PC-3 (cell line): ENCODE data around the gene KIF24. TPM values are rescaled to one million over a fixed set of nuclear protein-coding genes. Genes with fewer than 3 reads are reported as not detected.
"Not testable (repeated sequence)": the region's sequence is repeated elsewhere in the genome, so short reads cannot be mapped to it uniquely, and the experiment has no call there.

Experiments
- ATAC-seq: fragments of 200-7000 bp; cut with Tn5 transposase; 2 replicates; pipeline ENCODE4 v1.9.1; 2020; ENCODE audit warnings: mild to moderate bottlenecking, moderate library complexity
- BruUV-seq: library from RNA; stranded (reverse); fragments of 400-500 nt; replicated peaks from 2 replicates; lab custom pipeline; 2021; lab: Mats Ljungman, UMichigan
- CTCF ChIA-PET: fragments of 300-600 bp; sonication (Branson Sonifier 250); formaldehyde crosslinking; loops from one replicate; lab custom pipeline; 2022; ENCODE audit warnings: antibody characterized with exemption; lab: Charles Lee
- POLR2A ChIA-PET: fragments of 300-600 bp; sonication (Branson Sonifier 250); formaldehyde crosslinking; loops from one replicate; lab custom pipeline; 2022; ENCODE audit warnings: antibody characterized with exemption; ENCODE audit not compliant: unreplicated experiment; lab: Charles Lee
- DNase-seq: peaks from one replicate; pipeline ENCODE4 v3.0.0-alpha.2; 2015
- H2AFZ ChIP-seq: fragments of 300-600 bp; sonication (generic); 2 replicates; pipeline ENCODE4 v1.6.0; 2016; ENCODE audit warnings: antibody characterized with exemption, low read length
- H3F3A ChIP-seq: fragments of 300-600 bp; sonication (generic); one replicate; pipeline ENCODE4 v1.6.0; 2017; ENCODE audit warnings: antibody characterized with exemption, low read length, control low read depth, mild to moderate bottlenecking; ENCODE audit not compliant: unreplicated experiment
- H3K27ac ChIP-seq: fragments of 300-600 bp; sonication (generic); 2 replicates; pipeline ENCODE4 v1.5.1; 2016; ENCODE audit warnings: mild to moderate bottlenecking, low read length
- H3K27me3 ChIP-seq: fragments of 300-600 bp; sonication (generic); 2 replicates; pipeline ENCODE4 v1.6.1; 2016; ENCODE audit warnings: low read length, mixed read lengths
- H3K36me3 ChIP-seq: fragments of 300-600 bp; sonication (generic); 2 replicates; pipeline ENCODE4 v1.6.1; 2016; ENCODE audit warnings: low read depth, mixed run types, low read length, mixed read lengths
- H3K4me1 ChIP-seq: fragments of 300-600 bp; sonication (generic); 2 replicates; pipeline ENCODE4 v1.5.1; 2016; ENCODE audit warnings: low read length; ENCODE audit not compliant: insufficient read depth
- H3K4me2 ChIP-seq: fragments of 300-600 bp; sonication (generic); 2 replicates; pipeline ENCODE4 v1.6.0; 2016; ENCODE audit warnings: low read length
- H3K4me3 ChIP-seq: fragments of 300-600 bp; sonication (generic); 2 replicates; pipeline ENCODE4 v1.5.1; 2016; ENCODE audit warnings: mild to moderate bottlenecking, low read length, mixed read lengths
- H3K79me2 ChIP-seq: fragments of 300-600 bp; sonication (generic); 2 replicates; pipeline ENCODE4 v1.6.1; 2017; ENCODE audit warnings: low read length, mixed read lengths
- H3K9ac ChIP-seq: fragments of 300-600 bp; sonication (generic); 2 replicates; pipeline ENCODE4 v1.6.0; 2016; ENCODE audit warnings: mild to moderate bottlenecking, low read length
- H3K9me2 ChIP-seq: fragments of 300-600 bp; sonication (generic); replicated peaks from 2 replicates; pipeline ENCODE4 v1.6.1; 2016; ENCODE audit warnings: mixed run types, low read length, mixed read lengths
- H3K9me3 ChIP-seq: fragments of 300-600 bp; sonication (generic); 2 replicates; pipeline ENCODE4 v1.6.1; 2016; ENCODE audit warnings: low read length, mixed read lengths
- H4K20me1 ChIP-seq: fragments of 300-600 bp; sonication (generic); 2 replicates; pipeline ENCODE4 v1.6.1; 2016; ENCODE audit warnings: low read length, mixed read lengths
- EZH2 ChIP-seq: fragments of 300-600 bp; sonication (generic); IDR thresholded peaks from one replicate; pipeline ENCODE4 v1.6.1; 2017; ENCODE audit warnings: antibody characterized with exemption, mild to moderate bottlenecking, low read length; ENCODE audit not compliant: unreplicated experiment
- EZH2phosphoT487 ChIP-seq: fragments of 300-600 bp; sonication (generic); IDR thresholded peaks from 2 replicates; pipeline ENCODE4 v1.6.1; 2018; ENCODE audit warnings: mild to moderate bottlenecking, antibody characterized with exemption, low read length, borderline replicate concordance
- intact Hi-C: fragments of 100-400 bp; cut with micrococcal nuclease; formaldehyde crosslinking; loops from 2 replicates; pipeline ENCODE4 v1.9.0; 2023
- total RNA-seq: library from RNA; depleted of rRNA; stranded (reverse); fragments of >200 nt; gene quantifications from 2 replicates; pipeline ENCODE4 v1.2.3, GENCODE V29; 2014
- TF ChIP-seq, protein P1 (sequence below): fragments of 300-600 bp; sonication (generic); conservative IDR thresholded peaks from 2 replicates; pipeline ENCODE4 v1.5.1; 2017; ENCODE audit warnings: antibody characterized with exemption, low read depth, mild to moderate bottlenecking, low read length

KIF24 gene
- total RNA-seq, 1 experiment from 2014 or later = 4.7 TPM

DNA sequence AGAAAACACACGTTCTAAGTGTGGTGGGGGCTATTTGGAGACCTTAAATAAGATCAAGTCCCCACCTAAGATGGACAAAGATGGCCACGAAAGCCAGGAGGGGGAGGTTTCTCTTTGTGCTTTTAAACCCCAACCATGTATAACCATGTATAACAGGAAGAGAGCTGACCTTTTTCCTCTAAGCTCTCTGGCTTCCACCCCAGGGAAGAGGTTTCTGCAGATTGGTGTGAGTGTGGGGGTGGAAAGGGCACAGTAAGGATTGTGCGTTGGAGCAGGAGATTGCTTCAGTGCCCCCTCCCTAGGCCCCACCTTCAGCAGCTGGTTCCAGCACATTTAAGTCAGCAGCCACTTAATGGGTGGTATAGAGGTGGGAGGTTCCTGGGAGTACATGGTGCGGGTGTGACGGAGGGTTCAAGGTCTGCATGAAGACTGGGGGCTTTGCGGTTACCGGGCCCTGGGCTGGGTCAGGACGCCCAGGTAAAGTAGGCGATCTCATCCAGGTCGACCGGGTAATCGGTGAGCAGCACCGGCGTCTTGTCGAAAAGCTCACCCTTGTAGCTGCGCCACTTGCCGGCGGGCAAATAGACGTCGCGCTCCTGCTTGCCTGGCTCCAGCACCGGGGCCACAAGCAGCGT, 41.4 kb upstream of the KIF24 start:
- Histone ChIP-seq H3K4me3 (no peak overlapping the region), H3K9me2 (no peaks in the 10 kb centered on the region), H3F3A (no peaks in the 10 kb centered on the region), H3K4me2 (no peak overlapping the region), H3K79me2 (no peaks in the 10 kb centered on the region), H3K27me3 (no peaks in the 10 kb centered on the region), H3K36me3 (no peaks in the 10 kb centered on the region), H3K9ac (no peak overlapping the region), H2AFZ (no peak overlapping the region), H3K4me1 (peaks cover 7% of the 10 kb centered on the region), H3K9me3 (no peaks in the 10 kb centered on the region), H3K27ac (no peak overlapping the region), H4K20me1 (no peaks in the 10 kb centered on the region)
- TF ChIP-seq EZH2phosphoT487 (no peak), EZH2 (no peak)
- TF ChIP-seq, protein P1, sequence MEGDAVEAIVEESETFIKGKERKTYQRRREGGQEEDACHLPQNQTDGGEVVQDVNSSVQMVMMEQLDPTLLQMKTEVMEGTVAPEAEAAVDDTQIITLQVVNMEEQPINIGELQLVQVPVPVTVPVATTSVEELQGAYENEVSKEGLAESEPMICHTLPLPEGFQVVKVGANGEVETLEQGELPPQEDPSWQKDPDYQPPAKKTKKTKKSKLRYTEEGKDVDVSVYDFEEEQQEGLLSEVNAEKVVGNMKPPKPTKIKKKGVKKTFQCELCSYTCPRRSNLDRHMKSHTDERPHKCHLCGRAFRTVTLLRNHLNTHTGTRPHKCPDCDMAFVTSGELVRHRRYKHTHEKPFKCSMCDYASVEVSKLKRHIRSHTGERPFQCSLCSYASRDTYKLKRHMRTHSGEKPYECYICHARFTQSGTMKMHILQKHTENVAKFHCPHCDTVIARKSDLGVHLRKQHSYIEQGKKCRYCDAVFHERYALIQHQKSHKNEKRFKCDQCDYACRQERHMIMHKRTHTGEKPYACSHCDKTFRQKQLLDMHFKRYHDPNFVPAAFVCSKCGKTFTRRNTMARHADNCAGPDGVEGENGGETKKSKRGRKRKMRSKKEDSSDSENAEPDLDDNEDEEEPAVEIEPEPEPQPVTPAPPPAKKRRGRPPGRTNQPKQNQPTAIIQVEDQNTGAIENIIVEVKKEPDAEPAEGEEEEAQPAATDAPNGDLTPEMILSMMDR = no peak
- no TSS peak for BruUV-seq
- CTCF ChIA-PET = no interaction called here
- POLR2A ChIA-PET = no interaction called here
- DNase-seq (no peak), ATAC-seq (no peak)
- intact Hi-C loops = no loop called here

DNA sequence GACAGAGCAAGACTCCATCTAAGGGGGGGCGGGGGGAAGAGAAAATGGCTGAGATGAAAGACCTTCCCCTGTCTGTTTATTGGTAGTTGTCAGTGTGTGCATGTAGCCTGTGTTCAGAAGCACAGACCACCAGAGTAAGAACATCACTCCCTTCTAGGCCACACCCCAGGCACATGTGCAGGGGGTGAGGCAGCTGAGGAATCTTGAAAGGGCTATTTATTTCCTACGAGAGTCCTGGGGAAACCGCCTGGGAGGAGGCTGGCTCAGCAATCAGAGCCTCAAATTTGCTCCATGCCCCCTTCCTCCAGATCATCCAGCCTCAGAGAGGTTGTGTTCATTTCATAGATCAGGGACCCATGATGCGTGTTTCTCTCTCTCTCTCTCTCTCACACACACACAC, 40.6 kb upstream of the KIF24 start:
- Histone ChIP-seq H3K4me3 (no peak overlapping the region), H3F3A (no peaks in the 10 kb centered on the region), H3K4me2 (no peak overlapping the region), H3K79me2 (no peaks in the 10 kb centered on the region), H3K4me1 (no peaks in the 10 kb centered on the region), H3K36me3 (no peaks in the 10 kb centered on the region), H3K27ac (no peak overlapping the region), H4K20me1 (no peaks in the 10 kb centered on the region), H2AFZ (no peak overlapping the region), H3K9me3 (no peaks in the 10 kb centered on the region), H3K9ac (no peak overlapping the region), H3K9me2 (no peaks in the 10 kb centered on the region), H3K27me3 (no peaks in the 10 kb centered on the region)
- ChIA-PET POLR2A (no interaction called here), CTCF (no interaction called here)
- ATAC-seq (no peak), DNase-seq (no peak)
- no peak for TF ChIP-seq EZH2phosphoT487
- TF ChIP-seq, protein P1 = no peak
- intact Hi-C loops = no loop called here
- no TSS peak for BruUV-seq

DNA sequence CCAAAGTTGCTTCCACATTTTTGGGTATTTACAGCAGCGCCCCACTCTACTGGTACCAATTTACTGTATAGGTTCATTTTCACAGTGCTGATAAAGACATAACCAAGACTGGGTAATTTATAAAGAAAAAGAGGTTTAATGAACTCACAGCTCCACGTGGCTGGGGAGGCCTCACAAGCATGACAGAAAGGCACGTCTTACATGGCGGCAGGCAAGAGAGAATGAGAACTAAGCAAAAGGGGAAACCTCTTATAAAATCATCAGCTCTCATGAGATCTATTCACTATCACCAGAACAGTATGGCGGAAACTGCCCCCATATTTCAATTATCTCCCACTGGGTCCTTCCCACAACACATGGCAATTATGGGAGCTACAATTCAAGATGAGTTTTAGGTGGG, 39.7 kb upstream of the KIF24 start:
- BruUV-seq, H2AFZ ChIP-seq, H3F3A ChIP-seq, H3K9ac ChIP-seq, CTCF ChIA-PET, POLR2A ChIA-PET, intact Hi-C loops, H3K79me2 ChIP-seq, H3K4me2 ChIP-seq, H3K4me3 ChIP-seq, H3K9me2 ChIP-seq, H3K27me3 ChIP-seq, DNase-seq, H3K4me1 ChIP-seq, H3K36me3 ChIP-seq, ATAC-seq, H3K9me3 ChIP-seq, H3K27ac ChIP-seq, H4K20me1 ChIP-seq: not testable (repeated sequence)

DNA sequence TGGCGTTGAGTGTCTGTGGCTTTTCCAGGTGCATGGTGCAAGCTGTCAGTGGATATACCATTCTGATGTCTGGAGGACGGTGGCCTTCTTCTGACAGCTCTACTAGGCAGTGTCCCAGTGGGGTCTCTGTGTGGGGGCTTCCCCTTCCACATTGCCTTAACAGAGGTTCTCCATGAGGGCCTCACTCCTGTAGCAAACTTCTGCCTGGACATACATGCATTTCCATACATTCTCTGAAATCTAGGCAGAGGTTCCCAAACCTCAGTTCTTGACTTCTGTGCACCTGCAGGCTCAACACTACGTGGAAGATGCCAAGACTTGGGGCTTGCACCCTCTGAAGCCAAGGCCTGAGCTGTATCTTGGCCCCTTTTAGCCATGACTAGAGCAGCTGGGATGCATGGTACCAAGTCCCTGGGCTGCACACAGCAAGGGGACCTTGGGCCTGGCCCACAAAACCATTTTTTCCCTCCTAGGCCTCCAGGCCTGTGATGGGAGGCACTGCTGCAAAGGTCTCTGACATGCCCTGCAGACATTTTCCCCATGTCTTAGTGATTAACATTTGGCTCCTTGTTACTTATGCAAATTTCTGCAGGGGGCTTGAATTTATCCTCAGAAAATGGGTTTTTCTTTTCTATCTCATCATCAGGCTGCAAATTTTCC, 38.8 kb upstream of the KIF24 start:
- intact Hi-C loops, H3K4me3 ChIP-seq, H3K36me3 ChIP-seq, POLR2A ChIA-PET, ATAC-seq, H3K9ac ChIP-seq, H3K9me3 ChIP-seq, BruUV-seq, H3K4me2 ChIP-seq, H3F3A ChIP-seq, H3K9me2 ChIP-seq, H2AFZ ChIP-seq, H3K4me1 ChIP-seq, CTCF ChIA-PET, DNase-seq, H4K20me1 ChIP-seq, H3K79me2 ChIP-seq, H3K27ac ChIP-seq, H3K27me3 ChIP-seq: not testable (repeated sequence)
